ENCODE measurements around the gene UBL4A.

UBL4A gene

GRCh38 chrX:154532690-154533089 lies 46.3 kb upstream of the UBL4A start:
- Histone ChIP-seq H3K27ac (ENCODE audit: low read depth, low read length, poor library complexity, severe bottlenecking) (no peak overlapping the region), H3K4me3 (ENCODE audit: low read depth, low read length, poor library complexity, severe bottlenecking) (no peak overlapping the region), H3K4me1 (ENCODE audit: insufficient read depth, low read length, severe bottlenecking) (peaks cover 6% of the 10 kb centered on the region), H2AFZ (ENCODE audit: low read length) (no peak overlapping the region), H3K9me2 (ENCODE audit: low read depth, low read length) (no peaks in the 10 kb centered on the region), H3K27me3 (ENCODE audit: insufficient read depth, low read length) (no peaks in the 10 kb centered on the region), H3K9ac (ENCODE audit: low read length) (no peak overlapping the region), H4K20me1 (ENCODE audit: insufficient read depth, low read length) (no peaks in the 10 kb centered on the region), H3K79me2 (ENCODE audit: insufficient read depth, low read length) (no peaks in the 10 kb centered on the region), H3K4me2 (ENCODE audit: low read length) (no peak overlapping the region), H3K9me3 (ENCODE audit: low read length) (no peaks in the 10 kb centered on the region), H3F3A (ENCODE audit: insufficient read depth, low read length) (no peaks in the 10 kb centered on the region), H3K36me3 (ENCODE audit: insufficient read depth, low read length) (peaks cover 29% of the 10 kb centered on the region)
- no peak for TF ChIP-seq CTCF (IDR thresholded peaks at IDR 0.05; ENCODE audit: low read length)
- TF ChIP-seq EZH2 (IDR thresholded peaks at IDR 0.05; ENCODE audit: borderline replicate concordance, low read length): no peak

GRCh38 chrX:154531626-154532025 lies 45.2 kb upstream of the UBL4A start:
- TF ChIP-seq CTCF (IDR thresholded peaks at IDR 0.05; ENCODE audit: low read length) (no peak), EZH2 (IDR thresholded peaks at IDR 0.05; ENCODE audit: borderline replicate concordance, low read length) (no peak)
- Histone ChIP-seq H3K27ac (ENCODE audit: low read depth, low read length, poor library complexity, severe bottlenecking) (no peak overlapping the region), H3K4me2 (ENCODE audit: low read length) (no peak overlapping the region)

GRCh38 chrX:154530286-154530685 lies 43.9 kb upstream of the UBL4A start:
- no peaks in the 10 kb centered on the region for H3K79me2 ChIP-seq (ENCODE audit: insufficient read depth, low read length)
- no peak overlapping the region for H3K4me2 ChIP-seq (ENCODE audit: low read length)
- H3K36me3 ChIP-seq (ENCODE audit: insufficient read depth, low read length): peaks cover 26% of the 10 kb centered on the region
- no peaks in the 10 kb centered on the region for H3K9me3 ChIP-seq (ENCODE audit: low read length)
- no peaks in the 10 kb centered on the region for H3K27me3 ChIP-seq (ENCODE audit: insufficient read depth, low read length)
- no peaks in the 10 kb centered on the region for H4K20me1 ChIP-seq (ENCODE audit: insufficient read depth, low read length)
- no peak overlapping the region for H3K4me3 ChIP-seq (ENCODE audit: low read depth, low read length, poor library complexity, severe bottlenecking)
- no peak overlapping the region for H3K27ac ChIP-seq (ENCODE audit: low read depth, low read length, poor library complexity, severe bottlenecking)
- TF ChIP-seq EZH2 (IDR thresholded peaks at IDR 0.05; ENCODE audit: borderline replicate concordance, low read length) (no peak), CTCF (IDR thresholded peaks at IDR 0.05; ENCODE audit: low read length) (no peak)
- H3F3A ChIP-seq (ENCODE audit: insufficient read depth, low read length): no peaks in the 10 kb centered on the region
- H2AFZ ChIP-seq (ENCODE audit: low read length): no peak overlapping the region
- H3K9ac ChIP-seq (ENCODE audit: low read length): no peak overlapping the region
- H3K4me1 ChIP-seq (ENCODE audit: insufficient read depth, low read length, severe bottlenecking): peaks cover 20% of the 10 kb centered on the region
- no peaks in the 10 kb centered on the region for H3K9me2 ChIP-seq (ENCODE audit: low read depth, low read length)

More at GRCh38 chrX:154531626-154532025, 45.2 kb upstream of the UBL4A start:
- H3K9me2 ChIP-seq (ENCODE audit: low read depth, low read length): no peaks in the 10 kb centered on the region
- no peaks in the 10 kb centered on the region for H3K79me2 ChIP-seq (ENCODE audit: insufficient read depth, low read length)
- no peaks in the 10 kb centered on the region for H3K9me3 ChIP-seq (ENCODE audit: low read length)
- H4K20me1 ChIP-seq (ENCODE audit: insufficient read depth, low read length): no peaks in the 10 kb centered on the region
- no peak overlapping the region for H3K9ac ChIP-seq (ENCODE audit: low read length)
- no peaks in the 10 kb centered on the region for H3K27me3 ChIP-seq (ENCODE audit: insufficient read depth, low read length)
- peaks cover 29% of the 10 kb centered on the region for H3K36me3 ChIP-seq (ENCODE audit: insufficient read depth, low read length)
- peaks cover 16% of the 10 kb centered on the region for H3K4me1 ChIP-seq (ENCODE audit: insufficient read depth, low read length, severe bottlenecking)
- no peaks in the 10 kb centered on the region for H3F3A ChIP-seq (ENCODE audit: insufficient read depth, low read length)
- no peak overlapping the region for H2AFZ ChIP-seq (ENCODE audit: low read length)
- H3K4me3 ChIP-seq (ENCODE audit: low read depth, low read length, poor library complexity, severe bottlenecking): no peak overlapping the region

All from OCI-LY1 (cell line).